ENCODE measurements around the gene TMEM132C.
"Not testable (repeated sequence)": the region's sequence is repeated elsewhere in the genome, so short reads cannot be mapped to it uniquely, and the experiment has no call there.

TMEM132C gene

GRCh38 chr12:128467882-128468281 is 200.9 kb downstream of the TMEM132C start:
- no peak overlapping the region for H3K4me3 ChIP-seq (ENCODE audit: low read depth, low read length)

GRCh38 chr12:128468926-128469325 is 202.0 kb downstream of the TMEM132C start:
- no peak for TF ChIP-seq CTCF (IDR thresholded peaks at IDR 0.05; ENCODE audit: borderline replicate concordance, insufficient read depth, low read depth, low read length)
- H3K4me3 ChIP-seq (ENCODE audit: low read depth, low read length), result no peak overlapping the region

More at GRCh38 chr12:128467882-128468281, 200.9 kb downstream of the TMEM132C start:
- no peak for TF ChIP-seq CTCF (IDR thresholded peaks at IDR 0.05; ENCODE audit: borderline replicate concordance, insufficient read depth, low read depth, low read length)

- TF ChIP-seq CTCF (IDR thresholded peaks at IDR 0.05; ENCODE audit: borderline replicate concordance, insufficient read depth, low read depth, low read length), result no peak
- no peak overlapping the region for H3K4me3 ChIP-seq (ENCODE audit: low read depth, low read length)
Measured at GRCh38 chr12:128471491-128471890, 204.5 kb downstream of the TMEM132C start.

GRCh38 chr12:128474916-128475315 is 207.9 kb downstream of the TMEM132C start:
- TF ChIP-seq CTCF (IDR thresholded peaks at IDR 0.05; ENCODE audit: borderline replicate concordance, insufficient read depth, low read depth, low read length), result no peak
- H3K4me3 ChIP-seq (ENCODE audit: low read depth, low read length), result no peak overlapping the region

- no peak for TF ChIP-seq CTCF (IDR thresholded peaks at IDR 0.05; ENCODE audit: borderline replicate concordance, insufficient read depth, low read depth, low read length)
- no peak overlapping the region for H3K4me3 ChIP-seq (ENCODE audit: low read depth, low read length)
Measured at GRCh38 chr12:128476266-128476665, 209.3 kb downstream of the TMEM132C start.

- TF ChIP-seq CTCF (IDR thresholded peaks at IDR 0.05; ENCODE audit: borderline replicate concordance, insufficient read depth, low read depth, low read length), result no peak
- H3K4me3 ChIP-seq (ENCODE audit: low read depth, low read length), result no peak overlapping the region
Measured at GRCh38 chr12:128483526-128484255, 216.7 kb downstream of the TMEM132C start.

GRCh38 chr12:128497376-128497775 is 230.4 kb downstream of the TMEM132C start:
- H3K4me3 ChIP-seq (ENCODE audit: low read depth, low read length), result not testable (repeated sequence)
